Aorta (tissue), 5 donors: ENCODE measurements around the gene TBXA2R. TPM values are rescaled to one million over a fixed set of nuclear protein-coding genes. Genes with fewer than 3 reads are reported as not detected.

Source experiments
- ATAC-seq: fragments of 200-7000 bp; cut with Tn5 transposase; one replicate; pipeline ENCODE4 v1.9.1; 2022; ENCODE audit warnings: moderate library complexity; ENCODE audit not compliant: low FRiP score
- DNase-seq, 2 donors: peaks; one replicate each; pipeline ENCODE4 v3.0.0-alpha.2; 2020
- H3K27ac ChIP-seq, 2 donors: one replicate each; pipeline ENCODE4 v1.5.1; 2013; ENCODE audit warnings: low read length in 2 of 2, mild to moderate bottlenecking in 2 of 2, moderate library complexity in 2 of 2, control low read depth in 1 of 2, inconsistent platforms in 1 of 2, low read depth in 1 of 2
- H3K27me3 ChIP-seq, 2 donors: one replicate each; pipeline ENCODE4 v1.6.1; 2013; ENCODE audit warnings: control low read depth in 1 of 2, low read length in 1 of 2, mild to moderate bottlenecking in 1 of 2, moderate library complexity in 1 of 2; ENCODE audit not compliant: insufficient read depth in 2 of 2, control insufficient read depth in 1 of 2
- H3K36me3 ChIP-seq, 2 donors: one replicate each; pipeline ENCODE4 v1.6.1; 2013; ENCODE audit warnings: control low read depth in 1 of 2, low read length in 1 of 2, mild to moderate bottlenecking in 1 of 2; ENCODE audit not compliant: insufficient read depth in 2 of 2, control insufficient read depth in 1 of 2
- H3K4me1 ChIP-seq, 2 donors: one replicate each; pipeline ENCODE4 v1.6.1; 2013; ENCODE audit warnings: low read length in 2 of 2, control low read depth in 1 of 2, mild to moderate bottlenecking in 1 of 2, moderate library complexity in 1 of 2; ENCODE audit not compliant: insufficient read depth in 2 of 2, control insufficient read depth in 1 of 2
- H3K4me3 ChIP-seq, 2 donors: one replicate each; pipeline ENCODE4 v1.5.1; 2013; ENCODE audit warnings: low read length in 2 of 2, control low read depth in 1 of 2, mild to moderate bottlenecking in 1 of 2
- H3K9me3 ChIP-seq: one replicate; pipeline ENCODE4 v1.6.1; 2013; ENCODE audit warnings: mild to moderate bottlenecking, low read length; ENCODE audit not compliant: control insufficient read depth
- WGBS, 2 donors: extraction: QIAGEN DNeasy Blood & Tissue Kit; methylation state at CpG; one replicate each; pipeline ENCODE4 v1.1.7; 2013; 5-methylcytosine and 5-hydroxymethylcytosine counted together
- intact Hi-C, 2 donors: fragments of 100-400 bp; cut with DNase I; formaldehyde crosslinking; loops; one replicate each; pipeline versions ENCODE4 v1.14.2 to v1.15.0; 2022
- polyA plus RNA-seq, 2 donors: library from polyadenylated mRNA; stranded (reverse); fragments of 200-250 nt; gene quantifications; one replicate each; pipeline ENCODE4 v1.2.3, GENCODE V29; 2013
- total RNA-seq, 2 donors: library from RNA; stranded (reverse); fragmentation: NEBNext Ultra II Directional; extraction: Animal tissue kit (Norgen Biotek cat#: 25700); gene quantifications; one replicate each; pipeline ENCODE4 v1.2.1, GENCODE V29; 2021
- donor health status: healthy with polysubstance abuse.
- donor health status: Bipolar disorder and iron deficiency.
- donor health status: DM: no; HTN: no; CAD: no.
- donor health status: DM: no; HTN: no; CAD: no.
- donor health status: DM: yes; HTN: yes; CAD: no.

The TBXA2R gene
- total and polyA plus RNA-seq, 4 donors = 9.6 to 40.5 (median 33.5) TPM

GRCh38 chr19:3605770-3606169, 905 bp downstream of the TBXA2R start:
- WGBS, 2 donors = 1 to 2% methylated on average over 5 of the region's 5 CpGs
- H3K9me3 ChIP-seq = no peaks in the 10 kb centered on the region
- H3K36me3 ChIP-seq = no peaks in the 10 kb centered on the region
- intact Hi-C loops = loop anchor here in 1 of 2 donors (5.0 kb wide), 1 partner anchor 33 kb away; the partner anchor contains the start of gene HMG20B
- DNase-seq (no peak), ATAC-seq (no peak)
- peak overlapping the region; percentile 78 to 89 for H3K4me3 ChIP-seq
- peak overlapping the region; percentile 65 to 98 for H3K27ac ChIP-seq
- peaks cover 0 to 2% of the 10 kb centered on the region in 2 donors for H3K4me1 ChIP-seq
- no peaks in the 10 kb centered on the region for H3K27me3 ChIP-seq

- intact Hi-C loops = loop anchor here in 1 of 2 donors (5.0 kb wide), 1 partner anchor 33 kb away; the partner anchor contains the start of gene HMG20B
- Histone ChIP-seq H3K4me1 (peaks cover 0 to 2% of the 10 kb centered on the region in 2 donors), H3K4me3 (peak overlapping the region; percentile 3 to 89), H3K27ac (peak overlapping the region; percentile 65 to 98), H3K27me3 (no peaks in the 10 kb centered on the region), H3K36me3 (peaks cover 0 to under 1% of the 10 kb centered on the region in 2 donors), H3K9me3 (no peaks in the 10 kb centered on the region)
- no peak for ATAC-seq
- WGBS, 2 donors = 2 to 11% methylated on average over 3 of the region's 3 CpGs
- DNase-seq = no peak
Observed at GRCh38 chr19:3605361-3605760, 1.3 kb downstream of the TBXA2R start.

DNA sequence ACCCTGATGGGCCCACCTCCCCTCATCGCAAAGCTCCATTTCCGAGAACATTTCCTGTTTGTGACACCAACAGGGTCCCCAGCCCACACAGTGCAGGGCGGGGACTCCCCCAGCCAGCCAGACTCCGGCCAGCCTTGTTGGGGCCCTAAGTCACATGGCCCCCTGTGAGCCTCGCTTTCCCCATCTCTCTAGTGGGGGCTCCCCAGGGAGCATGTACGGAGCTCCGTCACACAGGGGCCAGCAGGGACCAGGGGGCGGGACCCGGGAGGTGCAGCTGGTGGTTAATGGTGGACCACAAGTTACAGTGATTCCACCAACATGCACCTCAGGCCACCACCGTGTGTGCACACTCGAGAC, 1.7 kb downstream of the TBXA2R start:
- Histone ChIP-seq H3K36me3 (peaks cover 0 to 4% of the 10 kb centered on the region in 2 donors), H3K4me3 (peak overlapping the region in 1 of 2 donors; percentile 3), H3K4me1 (peaks cover 0 to 2% of the 10 kb centered on the region in 2 donors), H3K27ac (peak overlapping the region; percentile 89 to 98), H3K9me3 (no peaks in the 10 kb centered on the region), H3K27me3 (no peaks in the 10 kb centered on the region)
- DNase-seq = peak in 1 of 2 donors; percentile 72
- ATAC-seq = no peak
- intact Hi-C loops = loop anchor here in 1 of 2 donors (5.0 kb wide), 1 partner anchor 33 kb away; the partner anchor contains the start of gene HMG20B
- 8 to 17% methylated on average over 11 of the region's 11 CpGs for WGBS, 2 donors

DNA sequence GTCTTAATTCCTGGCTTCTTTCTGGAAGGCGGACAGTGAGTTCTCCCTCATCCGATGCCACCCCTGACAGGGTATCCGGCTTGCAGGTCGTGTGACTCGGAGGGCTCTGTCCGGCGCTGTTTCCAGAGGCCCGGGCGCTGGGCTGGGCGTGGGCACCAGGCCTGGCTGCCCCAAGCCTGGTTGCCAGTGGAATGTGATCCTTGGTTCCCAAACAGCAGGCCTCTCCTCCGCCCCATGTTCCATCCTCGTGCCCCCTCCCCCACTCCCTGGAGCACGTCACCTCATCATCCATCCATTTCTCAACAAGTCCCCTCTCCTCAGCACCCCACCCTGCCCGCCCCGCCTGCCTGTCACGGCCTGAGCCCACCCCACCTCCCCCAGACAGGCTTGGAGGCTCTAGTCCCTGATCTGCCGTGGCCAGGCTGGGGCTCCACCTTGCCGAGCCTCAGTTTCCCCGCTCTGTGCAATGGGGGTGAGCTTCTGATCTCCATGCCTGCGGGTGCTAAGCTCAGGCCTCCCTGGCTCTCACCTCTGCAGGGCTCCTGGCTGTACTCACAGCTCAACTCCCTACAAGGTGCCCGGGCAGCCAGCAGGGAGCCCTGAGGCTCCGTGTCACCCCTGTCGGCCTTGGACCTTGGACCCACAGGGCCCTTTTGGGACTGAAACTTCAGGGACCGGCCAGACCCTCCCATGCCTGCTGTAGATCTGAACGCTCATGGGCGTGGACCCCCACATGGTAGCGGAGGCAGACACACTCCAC, 2.3 kb downstream of the TBXA2R start:
- Histone ChIP-seq H3K4me1 (peaks cover 0 to 2% of the 10 kb centered on the region in 2 donors), H3K27ac (peak overlapping the region; percentile 89 to 98), H3K9me3 (no peaks in the 10 kb centered on the region), H3K27me3 (no peaks in the 10 kb centered on the region), H3K4me3 (no peak overlapping the region), H3K36me3 (peaks cover 0 to 8% of the 10 kb centered on the region in 2 donors)
- WGBS, 2 donors = 16 to 24% methylated on average over 27 of the region's 27 CpGs
- DNase-seq (peak; percentile 78 to 88), ATAC-seq (peak; percentile 2)
- intact Hi-C loops = no loop called here

DNA sequence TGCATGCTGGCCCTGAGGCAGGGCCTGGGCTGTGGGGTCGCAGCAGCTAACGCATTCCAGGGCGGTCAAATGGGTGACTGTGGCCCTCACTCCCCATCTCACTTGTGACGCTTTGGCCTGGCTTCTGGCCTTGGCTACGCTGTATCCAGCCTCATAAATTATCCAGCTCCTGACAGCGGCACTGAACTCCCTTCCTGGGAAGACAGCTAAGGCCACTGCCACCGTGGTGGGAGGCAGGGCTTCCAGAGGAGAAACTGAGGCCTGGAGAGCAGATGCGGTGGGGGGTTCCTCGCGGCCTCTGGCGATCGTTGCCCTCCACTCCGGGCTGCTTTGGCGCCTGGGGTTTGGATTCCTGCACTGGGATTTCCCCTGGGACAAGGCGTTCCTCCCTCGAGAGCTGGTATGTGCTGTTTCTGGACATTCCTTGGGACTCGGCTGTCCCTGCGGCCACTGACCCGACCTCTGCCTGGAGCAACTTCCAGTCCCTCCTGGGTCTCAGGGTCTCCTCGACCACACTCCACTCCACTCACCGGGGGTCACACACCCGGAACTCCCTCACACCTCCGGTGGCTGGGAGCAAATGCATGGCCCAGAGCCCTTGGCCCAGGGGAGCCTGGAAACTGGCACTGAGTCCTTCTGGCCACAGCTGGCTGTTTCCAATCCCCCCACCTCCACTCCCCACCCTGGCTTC, 3.4 kb downstream of the TBXA2R start:
- Histone ChIP-seq H3K9me3 (no peaks in the 10 kb centered on the region), H3K27ac (peak overlapping the region; percentile 87 to 97), H3K4me1 (peaks cover 0 to 2% of the 10 kb centered on the region in 2 donors), H3K4me3 (no peak overlapping the region), H3K36me3 (peaks cover 0 to 8% of the 10 kb centered on the region in 2 donors), H3K27me3 (no peaks in the 10 kb centered on the region)
- DNase-seq = peak; percentile 85 to 90
- WGBS, 2 donors = 3 to 7% methylated on average over 23 of the region's 23 CpGs
- ATAC-seq = peak; percentile 41
- intact Hi-C loops = no loop called here

- intact Hi-C loops = no loop called here
- H3K36me3 ChIP-seq = peaks cover 0 to 10% of the 10 kb centered on the region in 2 donors
- no peaks in the 10 kb centered on the region for H3K9me3 ChIP-seq
- peak; percentile 69 to 81 for DNase-seq
- no peaks in the 10 kb centered on the region for H3K27me3 ChIP-seq
- H3K4me1 ChIP-seq = peaks cover 0 to 2% of the 10 kb centered on the region in 2 donors
- no peak overlapping the region for H3K4me3 ChIP-seq
- no peak for ATAC-seq
- 10 to 16% methylated on average over 12 of the region's 12 CpGs for WGBS, 2 donors
- H3K27ac ChIP-seq = peak overlapping the region in 1 of 2 donors; percentile 41
Observed at GRCh38 chr19:3601021-3601420, 5.7 kb downstream of the TBXA2R start.

- Histone ChIP-seq H3K27me3 (no peaks in the 10 kb centered on the region), H3K36me3 (peaks cover 0 to 12% of the 10 kb centered on the region in 2 donors), H3K27ac (no peak overlapping the region), H3K9me3 (no peaks in the 10 kb centered on the region), H3K4me3 (no peak overlapping the region), H3K4me1 (peaks cover 0 to 2% of the 10 kb centered on the region in 2 donors)
- DNase-seq (peak in 1 of 2 donors; percentile 72), ATAC-seq (no peak)
- intact Hi-C loops = no loop called here
- 92 to 94% methylated on average over 27 to 28 of the region's 28 CpGs for WGBS, 2 donors
Observed at GRCh38 chr19:3599776-3600187, 6.9 kb downstream of the TBXA2R start.

DNA sequence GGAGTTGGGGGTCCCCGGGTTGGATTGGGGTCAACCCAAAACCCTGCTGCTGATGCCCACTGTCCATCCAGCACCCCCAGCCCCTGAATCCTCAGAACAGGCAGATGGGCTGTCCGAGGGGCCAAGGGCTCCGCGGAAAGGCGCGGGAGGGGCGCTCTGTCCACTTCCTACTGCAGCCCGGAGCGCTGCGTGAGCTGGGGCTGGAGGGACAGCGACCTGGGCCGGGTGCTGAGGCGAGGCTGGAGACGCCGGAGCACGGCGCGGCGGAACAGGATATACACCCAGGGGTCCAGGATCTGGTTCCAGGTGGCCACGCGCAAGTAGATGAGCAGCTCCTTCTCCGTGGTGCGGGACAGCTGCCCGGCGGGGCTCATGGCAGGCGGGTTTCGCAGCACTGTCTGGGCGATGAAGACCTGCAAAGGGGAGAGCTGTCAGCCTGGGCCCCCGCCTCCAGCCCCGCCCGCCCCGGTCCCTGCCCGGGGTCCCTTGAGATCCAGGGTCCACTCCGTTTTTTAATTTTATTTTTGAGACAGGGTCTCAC, 11.1 kb downstream of the TBXA2R start:
- no peak for ATAC-seq
- Histone ChIP-seq H3K9me3 (no peaks in the 10 kb centered on the region), H3K4me1 (no peaks in the 10 kb centered on the region), H3K4me3 (no peak overlapping the region), H3K36me3 (peaks cover 0 to 12% of the 10 kb centered on the region in 2 donors), H3K27me3 (no peaks in the 10 kb centered on the region), H3K27ac (no peak overlapping the region)
- no peak for DNase-seq
- 85 to 86% methylated on average over 34 of the region's 34 CpGs for WGBS, 2 donors
- intact Hi-C loops = no loop called here
